H1 (cell line): ENCODE measurements around the gene OR2V2. TPM values are rescaled to one million over a fixed set of nuclear protein-coding genes. Genes with fewer than 3 reads are reported as not detected.

Experiments used
- CTCF ChIA-PET: fragments of 300-600 bp; sonication (Branson Sonifier 250); formaldehyde crosslinking; loops from one replicate; lab custom pipeline; 2021; ENCODE audit not compliant: partially characterized antibody; lab: Charles Lee
- POLR2A ChIA-PET: fragments of 300-600 bp; sonication (Branson Sonifier 250); formaldehyde crosslinking; loops from one replicate; lab custom pipeline; 2021; ENCODE audit warnings: inconsistent platforms; ENCODE audit not compliant: partially characterized antibody; lab: Charles Lee
- DNase-seq, 2 experiments: peaks; one replicate each; pipeline versions ENCODE4 v3.0.0 to v3.0.0-alpha.2; 2010 to 2022; ENCODE audit warnings: low spot score in 2 of 2, low read depth in 1 of 2, mixed read lengths in 1 of 2
- FAIRE-seq: peaks from 2 replicates; lab custom pipeline; 2011; peaks lifted over from hg19 to GRCh38; lab: Jason Lieb, UNC
- H2AFZ ChIP-seq: 2 replicates; pipeline ENCODE4 v1.8.1; 2012; ENCODE audit warnings: low read length, inconsistent platforms
- H2AK5ac ChIP-seq: 2 replicates; pipeline ENCODE4 v1.6.1; 2013; ENCODE audit warnings: low read depth, low read length
- H2BK120ac ChIP-seq: replicated peaks from 2 replicates; pipeline ENCODE3; 2013; ENCODE audit warnings: low read depth, low read length, inconsistent platforms
- H2BK12ac ChIP-seq: 2 replicates; pipeline ENCODE4 v1.6.1; 2013; ENCODE audit warnings: low read depth, low read length
- H2BK15ac ChIP-seq: 2 replicates; pipeline ENCODE4 v1.6.1; 2013; ENCODE audit warnings: low read length
- H2BK20ac ChIP-seq: 2 replicates; pipeline ENCODE4 v1.6.1; 2013; ENCODE audit warnings: low read length
- H2BK5ac ChIP-seq: 2 replicates; pipeline ENCODE4 v1.6.1; 2013; ENCODE audit warnings: low read depth, low read length
- H3K14ac ChIP-seq: 2 replicates; pipeline ENCODE4 v1.6.1; 2013; ENCODE audit warnings: inconsistent platforms; ENCODE audit not compliant: insufficient read length
- H3K18ac ChIP-seq: 2 replicates; pipeline ENCODE4 v1.6.1; 2013; ENCODE audit warnings: low read length; ENCODE audit errors: extremely low read depth
- H3K23ac ChIP-seq: 2 replicates; pipeline ENCODE4 v1.6.1; 2013; ENCODE audit warnings: inconsistent platforms; ENCODE audit not compliant: insufficient read length
- H3K23me2 ChIP-seq: 2 replicates; pipeline ENCODE4 v1.6.1; 2013; ENCODE audit warnings: low read depth, low read length
- H3K27ac ChIP-seq: 2 replicates; pipeline ENCODE4 v1.6.1; 2011; ENCODE audit warnings: low read depth, low read length, inconsistent platforms
- H3K27me3 ChIP-seq, 4 experiments: replicated peaks in 1 of 4; 1 replicate in 1 of 4; 2 replicates in 3 of 4; pipeline versions ENCODE4 v1.6.1 to v1.8.1; 2011 to 2013; ENCODE audit warnings: low read length in 3 of 4, mild to moderate bottlenecking in 3 of 4, inconsistent platforms in 2 of 4, mixed read lengths in 2 of 4, moderate library complexity in 1 of 4; ENCODE audit not compliant: control insufficient read depth in 3 of 4, insufficient read depth in 3 of 4; ENCODE audit errors: extremely low read depth in 1 of 4
- H3K36me3 ChIP-seq, 4 experiments: 2 replicates each; pipeline versions ENCODE4 v1.6.1 to v1.8.1; 2011 to 2013; ENCODE audit warnings: mild to moderate bottlenecking in 4 of 4, low read length in 3 of 4, moderate library complexity in 2 of 4, control low read depth in 1 of 4, inconsistent platforms in 1 of 4; ENCODE audit not compliant: insufficient read depth in 4 of 4, control insufficient read depth in 2 of 4
- H3K4ac ChIP-seq: replicated peaks from 2 replicates; pipeline ENCODE3; 2013; ENCODE audit warnings: low read length, low read depth, mixed read lengths, inconsistent platforms; ENCODE audit not compliant: insufficient read length
- H3K4me1 ChIP-seq, 4 experiments: replicated peaks in 1 of 4; 1 replicate in 1 of 4; 2 replicates in 3 of 4; pipeline versions ENCODE4 v1.6.1 to v1.8.1; 2011 to 2013; ENCODE audit warnings: low read length in 3 of 4, inconsistent platforms in 2 of 4, mixed read lengths in 1 of 4; ENCODE audit not compliant: insufficient read depth in 4 of 4, control insufficient read depth in 3 of 4
- H3K4me2 ChIP-seq, 2 experiments: 2 replicates each; pipeline versions ENCODE4 v1.6.1 to v1.8.1; 2011 to 2013; ENCODE audit warnings: low read depth in 2 of 2, low read length in 2 of 2, control low read depth in 1 of 2, inconsistent platforms in 1 of 2, mild to moderate bottlenecking in 1 of 2; ENCODE audit not compliant: insufficient read depth in 1 of 2
- H3K4me3 ChIP-seq, 4 experiments: fragments of 200-600, 300-600 bp in 1 of 4; sonication (generic), shearing (Covaris generic), sonication (Bioruptor Twin) in 1 of 4; 2 replicates each; pipeline versions ENCODE4 v1.5.1 to v1.8.1; 2011 to 2016; ENCODE audit warnings: low read length in 4 of 4, low read depth in 3 of 4, control low read depth in 2 of 4, inconsistent platforms in 2 of 4, mild to moderate bottlenecking in 2 of 4, mixed read lengths in 1 of 4, moderate library complexity in 1 of 4; ENCODE audit not compliant: insufficient read depth in 2 of 4; ENCODE audit errors: extremely low read depth in 1 of 4
- H3K56ac ChIP-seq: replicated peaks from 2 replicates; pipeline ENCODE3; 2013; ENCODE audit warnings: low read depth, mild to moderate bottlenecking, mixed read lengths, low read length, inconsistent platforms; ENCODE audit not compliant: insufficient read length
- H3K79me1 ChIP-seq: 2 replicates; pipeline ENCODE4 v1.6.1; 2013; ENCODE audit warnings: low read depth, low read length, control low read depth
- H3K79me2 ChIP-seq, 2 experiments: 2 replicates each; pipeline versions ENCODE4 v1.6.1 to v1.8.1; 2012 to 2013; ENCODE audit warnings: low read length in 2 of 2, mild to moderate bottlenecking in 2 of 2, inconsistent platforms in 1 of 2; ENCODE audit not compliant: insufficient read depth in 2 of 2, control insufficient read depth in 1 of 2
- H3K9ac ChIP-seq, 4 experiments: replicated peaks in 1 of 4; 1 replicate in 1 of 4; 2 replicates in 3 of 4; pipeline versions ENCODE4 v1.6.1 to v1.8.1; 2011 to 2013; ENCODE audit warnings: low read depth in 3 of 4, low read length in 3 of 4, control low read depth in 2 of 4, mild to moderate bottlenecking in 2 of 4, moderate library complexity in 2 of 4, inconsistent platforms in 1 of 4; ENCODE audit errors: extremely low read depth in 1 of 4
- H3K9me3 ChIP-seq, 2 experiments: 2 replicates each; pipeline versions ENCODE4 v1.6.1 to v1.8.1; 2012 to 2013; ENCODE audit warnings: mild to moderate bottlenecking in 2 of 2, moderate library complexity in 2 of 2, control low read depth in 1 of 2, inconsistent platforms in 1 of 2, low read depth in 1 of 2, low read length in 1 of 2, mixed read lengths in 1 of 2; ENCODE audit not compliant: insufficient read depth in 2 of 2
- H4K20me1 ChIP-seq, 2 experiments: replicated peaks in 1 of 2; 2 replicates each; pipeline versions ENCODE3 to v1.8.1; 2011 to 2013; ENCODE audit warnings: inconsistent platforms in 2 of 2, low read length in 2 of 2, mild to moderate bottlenecking in 1 of 2; ENCODE audit not compliant: insufficient read depth in 2 of 2, control insufficient read depth in 1 of 2
- H4K5ac ChIP-seq: 2 replicates; pipeline ENCODE4 v1.6.1; 2013; ENCODE audit warnings: low read length, low read depth, mixed read lengths, inconsistent platforms; ENCODE audit not compliant: insufficient read length
- H4K8ac ChIP-seq: 2 replicates; pipeline ENCODE4 v1.8.0; 2013; ENCODE audit warnings: mild to moderate bottlenecking, moderate library complexity, low read length, inconsistent platforms; ENCODE audit not compliant: insufficient read depth; ENCODE audit errors: extremely low read depth
- H4K91ac ChIP-seq: replicated peaks from 2 replicates; pipeline ENCODE3; 2013; ENCODE audit warnings: low read length, mixed read lengths, inconsistent platforms; ENCODE audit not compliant: insufficient read length
- CHD2 ChIP-seq: IDR thresholded peaks from 2 replicates; pipeline ENCODE4 v1.6.1; 2012; ENCODE audit warnings: low read length, improper control_type of control experiment
- HDAC2 ChIP-seq, 2 experiments: fragments of 300-600 bp in 1 of 2; sonication (generic) in 1 of 2; IDR thresholded peaks; 2 replicates each; pipeline ENCODE4 v1.6.1; 2011 to 2012; ENCODE audit warnings: low read depth in 2 of 2, low read length in 2 of 2, mild to moderate bottlenecking in 2 of 2, moderate library complexity in 2 of 2, borderline replicate concordance in 1 of 2, inconsistent platforms in 1 of 2
- PHF8 ChIP-seq: fragments of 200-600 bp; sonication (generic); conservative IDR thresholded peaks from 2 replicates; pipeline ENCODE4 v1.7.1; 2012; ENCODE audit warnings: low read depth, mild to moderate bottlenecking, inconsistent platforms, low read length, moderate library complexity
- POLR2AphosphoS5 ChIP-seq: IDR thresholded peaks from 2 replicates; pipeline ENCODE4 v1.6.1; 2011; ENCODE audit warnings: low read depth, low read length
- SP2 ChIP-seq: IDR thresholded peaks from 2 replicates; pipeline ENCODE4 v1.6.1; 2012; ENCODE audit warnings: mild to moderate bottlenecking, low read length, inconsistent platforms
- TAF1 ChIP-seq: IDR thresholded peaks from 2 replicates; pipeline ENCODE4 v1.6.1; 2011; ENCODE audit warnings: mild to moderate bottlenecking, low read depth, low read length
- WGBS, 2 experiments: shearing (Covaris generic) in 1 of 2; methylation state at CpG; one replicate each; pipeline versions ENCODE4 v1.1.6 to v1.1.7; 2013 to 2015; ENCODE audit warnings: low lambda C conversion rate in 2 of 2, mixed read lengths in 2 of 2, inconsistent platforms in 1 of 2, low coverage in 1 of 2, missing lambda C conversion rate in 1 of 2; ENCODE audit not compliant: insufficient replicate concordance in 2 of 2, insufficient coverage in 1 of 2, insufficient read length in 1 of 2; ENCODE audit errors: extremely low coverage in 1 of 2, missing lambda C conversion rate in 1 of 2; 5-methylcytosine and 5-hydroxymethylcytosine counted together
- polyA plus RNA-seq, 7 experiments: library from polyadenylated mRNA; depleted of rRNA in 3 of 7; stranded (reverse) in 5 of 7; unstranded in 2 of 7; fragments of >200 nt in 5 of 7; fragments of 200-250 nt in 2 of 7; gene quantifications; 1 replicate in 5 of 7; 2 replicates in 1 of 7; 4 replicates in 1 of 7; pipeline versions ENCODE4 v1.2.1 to v1.2.3, GENCODE V29; 2011 to 2013; ENCODE audit warnings: missing spikeins in 2 of 7, mixed read lengths in 2 of 7
- total RNA-seq: library from RNA; stranded (reverse); fragmentation: NEBNext Ultra II Directional; extraction: Animal tissue kit (Norgen Biotek cat#: 25700); gene quantifications from 2 replicates; pipeline ENCODE4 v1.2.1, GENCODE V29; 2021

Gene OR2V2
- total and polyA plus RNA-seq, 2 of the 8 experiments (the other 6 are each of a cell fraction or from before 2014, with no cell fraction given): not detected

DNA sequence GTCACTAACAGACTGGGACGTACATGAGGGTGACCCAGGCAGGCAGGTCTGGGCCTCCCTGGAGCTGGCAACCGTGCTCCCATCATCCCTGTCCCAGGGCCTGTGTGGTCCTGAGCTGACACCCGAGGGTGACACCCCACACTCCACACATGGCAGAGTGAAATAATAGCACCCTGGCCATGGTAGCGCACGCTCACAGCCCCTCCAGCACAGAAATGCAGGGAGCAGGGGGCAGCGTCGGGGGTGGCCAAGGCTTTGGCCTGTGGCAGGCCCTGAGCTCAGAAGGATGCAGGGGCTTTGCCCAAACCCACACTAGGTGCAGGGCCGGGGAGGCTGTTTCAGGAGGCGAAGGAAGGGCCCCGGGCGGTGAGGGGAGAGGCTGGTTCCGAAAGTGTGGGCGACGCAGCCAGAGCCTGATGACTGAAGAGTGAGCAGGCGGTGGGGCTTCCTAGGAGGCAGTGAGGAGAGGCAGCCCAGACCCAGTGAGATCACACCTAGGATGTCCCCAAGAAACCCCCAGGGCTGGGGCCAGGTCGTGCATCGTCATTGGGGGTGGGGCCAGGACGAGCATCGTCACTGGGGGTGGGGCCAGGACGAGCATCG, 12.9 kb downstream of the OR2V2 start:
- H3K9me3 ChIP-seq: no peaks in the 10 kb centered on the region
- no peak overlapping the region for H3K4ac ChIP-seq
- H2AFZ ChIP-seq: no peak overlapping the region
- FAIRE-seq: no peak
- peak overlapping the region; percentile 69 for H3K27ac ChIP-seq
- 66% methylated on average over 14 of the region's 21 CpGs; no CpG with 5 or more reads in 1 of the 2 experiments for WGBS, 2 experiments
- H2BK5ac ChIP-seq: peak overlapping the region; percentile 91; the same call in 1 of the 2 replicates
- no peak overlapping the region for H3K56ac ChIP-seq
- H2BK120ac ChIP-seq: no peak overlapping the region
- H4K91ac ChIP-seq: peak overlapping the region; percentile 92
- peak overlapping the region; percentile 95; the same call in 1 of the 2 replicates for H4K8ac ChIP-seq
- H3K14ac ChIP-seq: no peak overlapping the region
- CTCF ChIA-PET: interaction anchor here (0.5 to 2.6 kb wide), 12 partner anchors 7 to 300 kb away, joined by 3 to 9 read pairs (median 3); no protein-coding TSS in a partner anchor
- no peaks in the 10 kb centered on the region for H3K79me1 ChIP-seq
- H3K9ac ChIP-seq: peak overlapping the region in 3 of 4 experiments; percentile 16 to 55 (median 45); a peak in 5 of 7 replicates
- H3K4me2 ChIP-seq: peak overlapping the region; percentile 71 to 77
- peak overlapping the region; percentile 78 for H3K18ac ChIP-seq
- no peaks in the 10 kb centered on the region; a peak in 1 of 8 replicates for H3K36me3 ChIP-seq
- H2BK12ac ChIP-seq: peak overlapping the region; percentile 98
- peak overlapping the region; percentile 95; the same call in 1 of the 2 replicates for H2BK15ac ChIP-seq
- peaks cover 1 to 10% (median 5%) of the 10 kb centered on the region in 4 experiments; a peak in 4 of 7 replicates for H3K4me1 ChIP-seq
- peak in 1 of 2 experiments; percentile 80 for DNase-seq
- H3K79me2 ChIP-seq: no peaks in the 10 kb centered on the region
- H3K4me3 ChIP-seq: peak overlapping the region; percentile 17 to 51 (median 23); a peak in 4 of 8 replicates
- peaks cover 0 to 14% (median 12%) of the 10 kb centered on the region in 4 experiments; a peak in 4 of 7 replicates for H3K27me3 ChIP-seq
- H2AK5ac ChIP-seq: 0 out of 2 replicates have a peak overlapping the region, but pooled peaks have one; percentile 1
- 0 out of 2 replicates have a peak overlapping the region, but pooled peaks have one; percentile 9 for H2BK20ac ChIP-seq
- POLR2A ChIA-PET: interaction anchor here (0.9 to 1.2 kb wide), 2 partner anchors 83 to 92 kb away, joined by 3 read pairs; no protein-coding TSS in a partner anchor
- peaks cover 5% of the 10 kb centered on the region; the same call in 1 of the 2 replicates for H3K23me2 ChIP-seq
- H3K23ac ChIP-seq: no peak overlapping the region
- peak overlapping the region; percentile 85 for H4K5ac ChIP-seq
- no peaks in the 10 kb centered on the region for H4K20me1 ChIP-seq
- peak; percentile 28; the same call in 1 of the 2 replicates for TF ChIP-seq POLR2AphosphoS5
- peak; percentile 39; the same call in 1 of the 2 replicates for TF ChIP-seq PHF8
- no peak for TF ChIP-seq SP2
- TF ChIP-seq TAF1: peak; percentile 46; the same call in 1 of the 2 replicates
- no peak for TF ChIP-seq CHD2
- TF ChIP-seq HDAC2 (IDR thresholded peaks at IDR 0.05; ENCODE audit: borderline replicate concordance in 1 of 2, low read depth in 2 of 2, low read length in 2 of 2): no peak
